Globus pallidus (tissue), 1 donor: ENCODE measurements around the gene ROBO4.

Experiments used
- DNase-seq: peaks from one replicate; pipeline ENCODE4 v3.0.0-alpha.2; 2015; ENCODE audit warnings: low spot score

Gene ROBO4

GRCh38 chr11:124918950-124919349, 21.3 kb upstream of the ROBO4 start, which contains the start of gene HEPN1:
Gene HEPN1, plus strand, starts transcription at chr11:124919250.
- DNase-seq, result no peak

- peak; percentile 94 for DNase-seq
These were observed 19.5 kb upstream of the ROBO4 start for GRCh38 chr11:124917115-124917637.

- DNase-seq, result no peak
These were observed 18.7 kb upstream of the ROBO4 start for GRCh38 chr11:124916370-124916710.

- DNase-seq, result no peak
These were observed 18.1 kb upstream of the ROBO4 start for GRCh38 chr11:124915541-124916369.

GRCh38 chr11:124902616-124903015, 5.0 kb upstream of the ROBO4 start:
- DNase-seq, result no peak

GRCh38 chr11:124900464-124900863, 2.8 kb upstream of the ROBO4 start:
- DNase-seq, result no peak

- DNase-seq, result no peak
These were observed 1.9 kb upstream of the ROBO4 start for GRCh38 chr11:124899383-124900145.

GRCh38 chr11:124898711-124899110, 1.0 kb upstream of the ROBO4 start:
- DNase-seq, result peak; percentile 80

- no peak for DNase-seq
These were observed 607 bp upstream of the ROBO4 start for GRCh38 chr11:124898263-124898680.

GRCh38 chr11:124896821-124897391, 759 bp downstream of the ROBO4 start:
- no peak for DNase-seq

- no peak for DNase-seq
These were observed 1.5 kb downstream of the ROBO4 start for GRCh38 chr11:124896071-124896750.

- no peak for DNase-seq
These were observed 2.1 kb downstream of the ROBO4 start for GRCh38 chr11:124895471-124895971.

- DNase-seq, result no peak
These were observed 2.8 kb downstream of the ROBO4 start for GRCh38 chr11:124894606-124895430.

- no peak for DNase-seq
These were observed 3.8 kb downstream of the ROBO4 start for GRCh38 chr11:124893781-124894401.

- DNase-seq, result no peak
These were observed 4.8 kb downstream of the ROBO4 start for GRCh38 chr11:124892750-124893454.

GRCh38 chr11:124892146-124892545, 5.5 kb downstream of the ROBO4 start:
- no peak for DNase-seq

GRCh38 chr11:124891373-124891861, 6.2 kb downstream of the ROBO4 start:
- no peak for DNase-seq

GRCh38 chr11:124890683-124891372, 6.8 kb downstream of the ROBO4 start:
- DNase-seq, result no peak

GRCh38 chr11:124890151-124890550, 7.5 kb downstream of the ROBO4 start:
- DNase-seq, result no peak
